NT2/D1 (cell line): ENCODE results near the gene RNF220.

Experiments
- DNase-seq: peaks from one replicate; pipeline ENCODE4 v3.0.0-alpha.2; 2011; ENCODE audit warnings: low read depth, low spot score
- H3K27me3 ChIP-seq: 2 replicates; pipeline ENCODE4 v1.6.0; 2011; ENCODE audit warnings: mild to moderate bottlenecking; ENCODE audit not compliant: insufficient read length, insufficient read depth
- H3K36me3 ChIP-seq: 2 replicates; pipeline ENCODE4 v1.6.1; 2011; ENCODE audit warnings: mild to moderate bottlenecking, low read length, mixed read lengths; ENCODE audit not compliant: insufficient read depth, insufficient read length
- H3K4me1 ChIP-seq: 2 replicates; pipeline ENCODE4 v1.5.1; 2011; ENCODE audit not compliant: insufficient read depth, insufficient read length
- H3K4me3 ChIP-seq: 2 replicates; pipeline ENCODE4 v1.5.1; 2011; ENCODE audit warnings: low read depth; ENCODE audit not compliant: insufficient read length
- H3K9ac ChIP-seq: 2 replicates; pipeline ENCODE4 v1.6.0; 2011; ENCODE audit warnings: low read depth; ENCODE audit not compliant: insufficient read length
- H3K9me3 ChIP-seq: 2 replicates; pipeline ENCODE4 v1.5.1; 2011; ENCODE audit warnings: mild to moderate bottlenecking, low read length; ENCODE audit not compliant: insufficient read depth
- SUZ12 ChIP-seq: IDR thresholded peaks from 2 replicates; pipeline ENCODE4 v1.6.1; 2011; ENCODE audit not compliant: insufficient read length, insufficient read depth; ENCODE audit errors: extremely low read depth
- YY1 ChIP-seq: IDR thresholded peaks from 2 replicates; pipeline ENCODE4 v1.6.1; 2011; ENCODE audit not compliant: insufficient read length, insufficient read depth
- ZNF274 ChIP-seq: IDR thresholded peaks from 2 replicates; pipeline ENCODE4 v1.6.1; 2011; ENCODE audit warnings: mild to moderate bottlenecking, low read depth, low read length

RNF220 gene

DNA sequence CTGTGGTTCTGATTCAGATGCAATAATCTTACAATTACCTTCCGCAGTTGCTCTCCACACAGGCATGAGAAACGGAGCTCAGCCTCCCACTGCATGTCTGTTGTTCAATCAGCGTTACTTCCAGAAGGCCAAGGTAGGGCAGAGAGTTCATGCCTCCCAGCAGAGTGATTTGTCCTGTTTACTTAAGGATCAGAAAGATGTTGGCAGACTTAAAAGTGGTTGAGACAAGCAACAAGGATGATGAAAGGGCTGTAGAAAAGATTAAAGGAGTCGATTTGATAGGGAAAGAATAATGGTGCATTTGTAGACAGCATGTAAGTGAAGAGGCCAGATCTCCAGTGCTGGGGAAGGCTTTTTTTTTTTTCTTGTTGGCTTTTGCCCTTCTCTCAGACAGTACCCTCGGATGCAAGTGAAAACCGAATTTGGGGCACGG, 296.1 kb downstream of the RNF220 start:
- Histone ChIP-seq H3K9me3 (no peaks in the 10 kb centered on the region), H3K27me3 (no peaks in the 10 kb centered on the region), H3K9ac (no peak overlapping the region), H3K4me1 (peaks cover 5% of the 10 kb centered on the region), H3K36me3 (no peaks in the 10 kb centered on the region), H3K4me3 (no peak overlapping the region)
- TF ChIP-seq ZNF274: no peak
- no peak for TF ChIP-seq SUZ12
- TF ChIP-seq YY1: no peak
- no peak for DNase-seq
